ENCODE data around the gene TXLNA.

GRCh38 chr1:32187850-32188249 is 8.4 kb downstream of the TXLNA start:
- TF ChIP-seq CTCF (conservative IDR thresholded peaks at IDR 0.05; ENCODE audit: low read length), result no peak
- TF ChIP-seq EZH2phosphoT487 (IDR thresholded peaks at IDR 0.05; ENCODE audit: borderline replicate concordance, low read depth, low read length), result no peak

Measured in OCI-LY7 (cell line).